ENCODE results near the gene RAB23.

RAB23 gene

DNA sequence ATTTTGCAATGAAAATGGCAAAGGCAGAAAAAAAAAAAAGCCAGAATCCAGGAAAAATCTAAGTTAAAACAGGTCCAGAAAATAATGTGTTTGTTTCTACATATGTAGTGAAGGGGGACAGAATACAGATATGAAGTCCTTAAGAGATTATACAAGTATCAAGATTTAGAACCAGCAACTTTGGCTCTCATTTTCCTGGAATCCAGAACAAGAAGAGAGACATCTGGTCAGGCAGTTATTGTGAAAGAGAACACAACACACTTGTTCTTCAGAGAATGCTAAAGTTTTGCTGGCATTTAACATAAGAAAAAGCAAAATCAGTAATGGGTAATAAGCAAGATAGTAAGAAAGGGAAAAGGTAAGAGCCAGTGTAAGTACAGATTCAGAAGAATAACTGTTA lies 28.9 kb downstream of the RAB23 start:
- no peak for TF ChIP-seq MAX (IDR thresholded peaks at IDR 0.05)
- TF ChIP-seq YY1 (IDR thresholded peaks at IDR 0.05; ENCODE audit: low read depth) = no peak
- TF ChIP-seq RAD21 (IDR thresholded peaks at IDR 0.05; ENCODE audit: low read depth) = no peak
- no peak for TF ChIP-seq FOXM1 (IDR thresholded peaks at IDR 0.05; ENCODE audit: borderline replicate concordance, low read depth)
- TF ChIP-seq, protein P1, sequence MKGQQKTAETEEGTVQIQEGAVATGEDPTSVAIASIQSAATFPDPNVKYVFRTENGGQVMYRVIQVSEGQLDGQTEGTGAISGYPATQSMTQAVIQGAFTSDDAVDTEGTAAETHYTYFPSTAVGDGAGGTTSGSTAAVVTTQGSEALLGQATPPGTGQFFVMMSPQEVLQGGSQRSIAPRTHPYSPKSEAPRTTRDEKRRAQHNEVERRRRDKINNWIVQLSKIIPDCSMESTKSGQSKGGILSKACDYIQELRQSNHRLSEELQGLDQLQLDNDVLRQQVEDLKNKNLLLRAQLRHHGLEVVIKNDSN (IDR thresholded peaks at IDR 0.05) = no peak
- TF ChIP-seq TAF1 (IDR thresholded peaks at IDR 0.05; ENCODE audit: low read depth) = no peak
- TF ChIP-seq NFIC (IDR thresholded peaks at IDR 0.05) = no peak
- no peak for TF ChIP-seq CEBPB (IDR thresholded peaks at IDR 0.05)
- no peak for TF ChIP-seq TCF12 (IDR thresholded peaks at IDR 0.05; ENCODE audit: low read depth)
- TF ChIP-seq EGR1 (IDR thresholded peaks at IDR 0.05) = no peak
- no peak for TF ChIP-seq ZBTB7A (IDR thresholded peaks at IDR 0.05; ENCODE audit: low read depth)
- no peak for TF ChIP-seq CREB1 (IDR thresholded peaks at IDR 0.05; ENCODE audit: low read depth)
- no peak for TF ChIP-seq TEAD4 (IDR thresholded peaks at IDR 0.05)
- no peak for TF ChIP-seq REST (IDR thresholded peaks at IDR 0.05; ENCODE audit: low read depth)
- TF ChIP-seq EP300 (IDR thresholded peaks at IDR 0.05; ENCODE audit: borderline replicate concordance) = no peak

GRCh38 chr6:57190140-57190539 lies 32.0 kb downstream of the RAB23 start:
- TF ChIP-seq RAD21 (IDR thresholded peaks at IDR 0.05; ENCODE audit: low read depth) = peak; percentile 20; the same call in 1 of the 2 replicates
- TF ChIP-seq CREB1 (IDR thresholded peaks at IDR 0.05; ENCODE audit: low read depth) = no peak

GRCh38 chr6:57183336-57183735 lies 38.8 kb downstream of the RAB23 start:
- TF ChIP-seq CREB1 (IDR thresholded peaks at IDR 0.05; ENCODE audit: low read depth) = no peak
- no peak for TF ChIP-seq EGR1 (IDR thresholded peaks at IDR 0.05)
- TF ChIP-seq TAF1 (IDR thresholded peaks at IDR 0.05; ENCODE audit: low read depth) = no peak
- TF ChIP-seq, protein P1 (IDR thresholded peaks at IDR 0.05) = no peak
- no peak for TF ChIP-seq MAX (IDR thresholded peaks at IDR 0.05)

DNA sequence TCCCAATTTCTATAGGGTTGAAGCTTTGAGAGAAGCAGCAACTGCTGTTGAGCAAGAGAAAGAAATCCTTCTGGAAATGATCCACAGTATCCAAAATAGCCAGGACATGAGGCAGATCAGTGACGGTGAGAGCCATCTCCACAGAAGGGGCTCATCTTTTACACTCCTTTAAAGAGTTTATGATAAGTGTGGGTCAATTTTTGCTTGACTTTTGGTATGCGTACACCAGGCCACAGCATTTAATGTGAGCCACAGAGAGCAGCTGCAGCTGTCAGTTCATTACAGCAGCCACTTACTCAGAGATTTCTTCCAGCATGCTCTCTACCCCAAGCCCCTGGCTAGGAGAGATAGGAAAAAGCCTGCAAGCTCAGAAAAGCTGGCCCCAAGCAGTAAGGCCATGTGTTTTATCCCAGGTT lies 40.1 kb downstream of the RAB23 start:
- TF ChIP-seq REST (IDR thresholded peaks at IDR 0.05; ENCODE audit: low read depth) = no peak
- no peak for TF ChIP-seq TEAD4 (IDR thresholded peaks at IDR 0.05)
- TF ChIP-seq CEBPB (IDR thresholded peaks at IDR 0.05) = no peak
- TF ChIP-seq, protein P1 (IDR thresholded peaks at IDR 0.05) = no peak

DNA sequence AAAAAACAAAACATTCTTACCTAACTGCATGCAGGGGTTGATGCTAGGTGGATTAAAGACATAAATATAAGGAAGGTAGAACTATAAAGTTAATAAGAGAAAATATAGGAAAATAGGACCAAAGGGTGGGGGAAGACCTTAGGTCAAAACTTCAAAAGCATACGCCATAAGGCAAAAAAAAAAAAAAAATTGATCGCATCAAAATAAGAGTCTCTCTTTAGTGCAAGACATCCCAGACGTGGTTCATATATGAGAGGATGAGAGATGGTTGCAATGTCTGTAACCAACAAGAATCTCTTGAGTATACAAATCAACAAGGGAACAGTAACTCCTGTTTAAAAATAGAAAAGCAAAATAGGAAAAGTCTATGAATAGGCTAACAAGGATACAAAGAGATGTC lies 41.5 kb downstream of the RAB23 start:
- TF ChIP-seq EP300 (IDR thresholded peaks at IDR 0.05; ENCODE audit: borderline replicate concordance) (no peak), TEAD4 (IDR thresholded peaks at IDR 0.05) (no peak), TAF1 (IDR thresholded peaks at IDR 0.05; ENCODE audit: low read depth) (no peak), ZBTB7A (IDR thresholded peaks at IDR 0.05; ENCODE audit: low read depth) (no peak), CREB1 (IDR thresholded peaks at IDR 0.05; ENCODE audit: low read depth) (no peak), FOXM1 (IDR thresholded peaks at IDR 0.05; ENCODE audit: borderline replicate concordance, low read depth) (no peak), RAD21 (IDR thresholded peaks at IDR 0.05; ENCODE audit: low read depth) (no peak), YY1 (IDR thresholded peaks at IDR 0.05; ENCODE audit: low read depth) (no peak), REST (IDR thresholded peaks at IDR 0.05; ENCODE audit: low read depth) (no peak), NFIC (IDR thresholded peaks at IDR 0.05) (no peak), TCF12 (IDR thresholded peaks at IDR 0.05; ENCODE audit: low read depth) (no peak), EGR1 (IDR thresholded peaks at IDR 0.05) (no peak), CEBPB (IDR thresholded peaks at IDR 0.05) (no peak), MAX (IDR thresholded peaks at IDR 0.05) (no peak)
- TF ChIP-seq, protein P1 (IDR thresholded peaks at IDR 0.05) = no peak
